Prostate gland (tissue), 2 donors: ENCODE measurements around the gene BRDT. TPM values are rescaled to one million over a fixed set of nuclear protein-coding genes. Genes with fewer than 3 reads are reported as not detected.
"Not testable (repeated sequence)": the region's sequence is repeated elsewhere in the genome, so short reads cannot be mapped to it uniquely, and the experiment has no call there.

Experiments used
- DNase-seq: peaks from one replicate; pipeline ENCODE4 v3.0.0-alpha.2; 2019; ENCODE audit warnings: low spot score
- H3K27ac ChIP-seq, 2 donors: fragments of 200-600 bp; sonication (generic); 2 replicates each; pipeline ENCODE4 v1.5.1; 2017 to 2019
- H3K27me3 ChIP-seq: fragments of 200-600 bp; sonication (generic); replicated peaks from 2 replicates; pipeline ENCODE4 v1.5.1; 2019; ENCODE audit not compliant: insufficient read depth
- H3K36me3 ChIP-seq, 2 donors: fragments of 200-600 bp; sonication (generic); 1 replicate in 1 of 2; 2 replicates in 1 of 2; pipeline versions ENCODE4 v1.5.1 to v1.8.1; 2017 to 2019
- H3K4me1 ChIP-seq: fragments of 200-600 bp; sonication (generic); replicated peaks from 2 replicates; pipeline ENCODE4 v1.5.1; 2019
- H3K4me3 ChIP-seq, 2 donors: fragments of 200-600 bp; sonication (generic); 2 replicates each; pipeline ENCODE4 v1.5.1; 2017 to 2019
- H3K9me3 ChIP-seq: fragments of 200-600 bp; sonication (generic); 2 replicates; pipeline ENCODE4 v1.5.1; 2017
- CTCF ChIP-seq, 4 experiments: fragments of 200-600 bp in 2 of 4; fragments of 450-650 bp in 2 of 4; sonication (generic) in 2 of 4; IDR thresholded peaks; 1 replicate in 3 of 4; 2 replicates in 1 of 4; pipeline ENCODE4 v1.5.1; 2016 to 2019; ENCODE audit warnings: antibody characterized with exemption in 4 of 4, mild to moderate bottlenecking in 2 of 4, moderate library complexity in 2 of 4
- POLR2A ChIP-seq: fragments of 450-650 bp; IDR thresholded peaks from one replicate; pipeline ENCODE4 v1.6.1; 2016; ENCODE audit warnings: antibody characterized with exemption, mild to moderate bottlenecking
- POLR2AphosphoS5 ChIP-seq: sonication (generic); formaldehyde crosslinking; IDR thresholded peaks from one replicate; pipeline ENCODE4 v1.6.1; 2017; ENCODE audit warnings: antibody characterized with exemption
- WGBS: methylation state at CpG from one replicate; pipeline ENCODE4 v1.1.5; 2018; 5-methylcytosine and 5-hydroxymethylcytosine counted together
- intact Hi-C: fragments of 100-400 bp; cut with DNase I; formaldehyde crosslinking; loops from one replicate; pipeline ENCODE4 v1.14.2; 2022
- total RNA-seq, 2 donors: library from RNA; depleted of rRNA; stranded (reverse); fragments of >200 nt; gene quantifications; one replicate each; pipeline ENCODE4 v1.1.0, GENCODE V29; 2016

The BRDT gene
- total RNA-seq, 2 donors from 2014 or later, result 16.2 TPM; not detected in 1

GRCh38 chr1:91997607-91998195, 48.5 kb downstream of the BRDT start:
- no peak for TF ChIP-seq POLR2A
- TF ChIP-seq CTCF (IDR thresholded peaks at IDR 0.05), result peak in 3 of 4 experiments; percentile 24 to 42 (median 39)
- TF ChIP-seq POLR2AphosphoS5, result no peak
- H3K9me3 ChIP-seq, result no peaks in the 10 kb centered on the region
- no peak overlapping the region for H3K27ac ChIP-seq
- WGBS, result 29% methylated on average over 1 of the region's 1 CpG
- no peaks in the 10 kb centered on the region for H3K27me3 ChIP-seq
- H3K4me3 ChIP-seq, result no peak overlapping the region
- intact Hi-C loops, result no loop called here
- DNase-seq, result peak; percentile 8
- no peaks in the 10 kb centered on the region for H3K4me1 ChIP-seq
- H3K36me3 ChIP-seq, result no peaks in the 10 kb centered on the region

DNA sequence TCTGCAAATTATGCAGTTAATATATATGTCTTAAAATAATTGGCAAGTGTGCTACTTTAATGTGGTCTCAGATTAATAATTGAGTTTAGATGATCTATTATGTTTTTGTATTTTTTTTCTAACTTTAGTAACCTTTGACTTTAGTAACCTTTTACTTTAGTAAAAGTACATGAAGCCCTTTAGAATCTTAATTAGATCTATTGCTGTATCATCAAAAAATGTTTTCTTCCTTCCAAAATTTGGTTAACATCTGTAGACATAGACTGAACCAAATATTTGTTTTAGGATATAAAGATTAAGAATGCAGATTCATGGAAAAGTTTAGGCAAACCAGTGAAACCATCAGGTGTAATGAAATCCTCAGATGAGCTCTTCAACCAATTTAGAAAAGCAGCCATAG, 54.9 kb downstream of the BRDT start:
- DNase-seq, result no peak

GRCh38 chr1:92013923-92014322, 64.7 kb downstream of the BRDT start:
- intact Hi-C loops, result no loop called here
- no peaks in the 10 kb centered on the region for H3K36me3 ChIP-seq
- H3K9me3 ChIP-seq, result no peaks in the 10 kb centered on the region
- no peaks in the 10 kb centered on the region for H3K4me1 ChIP-seq
- no peaks in the 10 kb centered on the region for H3K27me3 ChIP-seq
- no peak overlapping the region for H3K4me3 ChIP-seq
- DNase-seq, result no peak
- H3K27ac ChIP-seq, result no peak overlapping the region
- TF ChIP-seq POLR2AphosphoS5 (no peak), CTCF (IDR thresholded peaks at IDR 0.05) (no peak), POLR2A (no peak)

More for the DNA sequence above, 54.9 kb downstream of the BRDT start:
- TF ChIP-seq CTCF (IDR thresholded peaks at IDR 0.05) (no peak), POLR2AphosphoS5 (no peak), POLR2A (no peak)
- Histone ChIP-seq H3K9me3 (no peaks in the 10 kb centered on the region), H3K27me3 (no peaks in the 10 kb centered on the region), H3K36me3 (no peaks in the 10 kb centered on the region), H3K4me3 (no peak overlapping the region), H3K27ac (no peak overlapping the region), H3K4me1 (no peaks in the 10 kb centered on the region)
- intact Hi-C loops, result no loop called here

DNA sequence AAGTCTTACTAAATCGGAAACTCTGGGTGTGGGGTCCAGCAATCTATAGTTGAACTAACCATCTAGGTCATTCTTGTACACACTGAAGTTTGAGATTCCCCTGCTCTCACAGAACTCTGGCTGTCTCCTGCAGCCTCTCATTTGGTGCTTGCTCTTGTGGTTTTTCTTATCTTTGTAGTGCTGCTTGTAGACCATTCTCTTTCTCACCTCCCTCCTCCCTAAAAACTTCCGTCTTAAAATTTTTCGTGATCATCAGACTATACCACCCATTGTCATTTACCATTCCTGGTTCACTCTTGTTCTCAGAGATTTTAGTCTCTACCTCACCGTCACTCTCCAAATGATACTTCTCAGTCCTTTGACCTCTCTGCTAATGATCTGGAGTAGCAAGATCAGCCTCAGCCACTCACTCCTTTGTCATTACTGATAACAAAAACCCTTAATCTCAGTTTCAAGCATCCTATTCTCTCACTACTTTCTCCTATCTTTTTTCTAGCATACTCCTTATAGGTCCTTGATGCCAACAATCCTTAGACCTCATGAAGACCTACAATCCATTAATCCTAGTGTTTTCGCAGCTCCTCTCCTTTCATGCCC, 67.6 kb downstream of the BRDT start:
- no peak overlapping the region for H3K4me3 ChIP-seq
- DNase-seq, result no peak
- H3K36me3 ChIP-seq, result no peaks in the 10 kb centered on the region
- no peaks in the 10 kb centered on the region for H3K9me3 ChIP-seq
- 89% methylated on average over 5 of the region's 5 CpGs for WGBS
- intact Hi-C loops, result no loop called here
- no peak overlapping the region for H3K27ac ChIP-seq
- TF ChIP-seq POLR2A (no peak), CTCF (IDR thresholded peaks at IDR 0.05) (no peak), POLR2AphosphoS5 (no peak)
- no peaks in the 10 kb centered on the region for H3K4me1 ChIP-seq
- H3K27me3 ChIP-seq, result no peaks in the 10 kb centered on the region

GRCh38 chr1:92017656-92018055, 68.5 kb downstream of the BRDT start:
- DNase-seq, result no peak
- 64% methylated on average over 2 of the region's 2 CpGs for WGBS
- H3K27ac ChIP-seq, result no peak overlapping the region
- no peaks in the 10 kb centered on the region for H3K36me3 ChIP-seq
- no peaks in the 10 kb centered on the region for H3K9me3 ChIP-seq
- H3K4me3 ChIP-seq, result no peak overlapping the region
- intact Hi-C loops, result no loop called here
- no peaks in the 10 kb centered on the region for H3K4me1 ChIP-seq
- no peaks in the 10 kb centered on the region for H3K27me3 ChIP-seq
- TF ChIP-seq POLR2A, result no peak
- no peak for TF ChIP-seq POLR2AphosphoS5
- no peak for TF ChIP-seq CTCF (IDR thresholded peaks at IDR 0.05)

DNA sequence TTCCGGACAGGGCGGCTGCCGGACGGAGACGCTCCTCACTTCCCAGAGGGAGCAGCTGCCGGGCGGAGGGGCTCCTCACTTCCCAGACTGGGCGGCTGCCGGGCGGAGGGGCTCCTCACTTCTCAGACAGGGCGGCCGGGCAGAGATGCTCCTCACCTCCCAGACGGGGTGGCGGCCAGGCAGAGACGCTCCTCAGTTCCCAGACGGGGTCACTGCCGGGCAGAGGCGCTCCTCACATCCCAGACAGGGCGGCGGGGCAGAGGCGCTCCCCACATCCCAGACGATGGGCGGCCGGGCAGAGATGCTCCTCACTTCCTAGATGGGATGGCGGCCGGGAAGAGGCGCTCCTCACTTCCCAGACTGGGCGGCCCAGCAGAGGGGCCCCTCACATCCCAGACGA, 76.8 kb downstream of the BRDT start:
- H3K4me1 ChIP-seq, intact Hi-C loops, DNase-seq, H3K36me3 ChIP-seq, H3K27me3 ChIP-seq, H3K27ac ChIP-seq, H3K9me3 ChIP-seq, H3K4me3 ChIP-seq: not testable (repeated sequence)
- WGBS, result 93% methylated on average over 4 of the region's 29 CpGs
